Right lobe of liver (tissue), 6 donors: ENCODE data around the gene NIM1K. TPM values are rescaled to one million over a fixed set of nuclear protein-coding genes. Genes with fewer than 3 reads are reported as not detected.

ENCODE experiments used
- ATAC-seq, 4 donors: fragments of 200-7000 bp; cut with Tn5 transposase; one replicate each; pipeline ENCODE4 v1.9.1; 2020; ENCODE audit warnings: mild to moderate bottlenecking in 4 of 4, moderate library complexity in 4 of 4
- DNase-seq, 3 donors: peaks; one replicate each; pipeline ENCODE4 v3.0.0-alpha.2; 2020
- H3K27ac ChIP-seq, 3 donors: fragments of 200-600 bp; one replicate each; pipeline ENCODE4 v1.8.0; 2022
- H3K27me3 ChIP-seq, 2 donors: fragments of 200-600 bp; one replicate each; pipeline ENCODE4 v1.8.0; 2022
- H3K36me3 ChIP-seq, 4 donors: fragments of 200-600 bp; sonication (generic) in 1 of 4; one replicate each; pipeline versions ENCODE4 v1.5.1 to v1.8.0; 2017 to 2022; ENCODE audit warnings: control low read depth in 1 of 4
- H3K4me1 ChIP-seq, 4 donors: fragments of 200-600 bp; sonication (generic) in 1 of 4; one replicate each; pipeline versions ENCODE4 v1.5.1 to v1.8.0; 2017 to 2022; ENCODE audit warnings: control low read depth in 1 of 4
- H3K4me3 ChIP-seq, 3 donors: fragments of 200-600 bp; one replicate each; pipeline ENCODE4 v1.8.0; 2022
- H3K9me3 ChIP-seq, 4 donors: fragments of 200-600 bp; sonication (generic) in 1 of 4; one replicate each; pipeline versions ENCODE4 v1.5.1 to v1.8.0; 2017 to 2022; ENCODE audit warnings: control low read depth in 1 of 4
- CTCF ChIP-seq, 4 donors: fragments of 200-600 bp in 3 of 4; fragments of 450-650 bp in 1 of 4; IDR thresholded peaks; one replicate each; pipeline versions ENCODE4 v1.5.1 to v1.8.0; 2016 to 2022; ENCODE audit warnings: antibody characterized with exemption in 4 of 4, mild to moderate bottlenecking in 2 of 4
- POLR2A ChIP-seq: fragments of 450-650 bp; IDR thresholded peaks from one replicate; pipeline ENCODE4 v1.6.1; 2017; ENCODE audit warnings: antibody characterized with exemption, mild to moderate bottlenecking
- WGBS: methylation state at CpG from one replicate; pipeline ENCODE4 v1.1.6; 2018; ENCODE audit warnings: low coverage, low lambda C conversion rate; ENCODE audit not compliant: insufficient coverage; ENCODE audit errors: missing lambda C conversion rate; 5-methylcytosine and 5-hydroxymethylcytosine counted together
- intact Hi-C, 2 donors: fragments of 100-400 bp; cut with DNase I; formaldehyde crosslinking; loops; one replicate each; pipeline versions ENCODE4 v1.11.2 to v1.14.1; 2022
- total RNA-seq, 6 experiments: library from RNA; depleted of rRNA in 2 of 6; stranded (reverse); fragments of >200 nt in 2 of 6; fragmentation: NEBNext Ultra II Directional in 3 of 6; extraction: Animal tissue kit (Norgen Biotek cat#: 25700) in 3 of 6; gene quantifications; one replicate each; pipeline versions ENCODE4 v1.1.0 to v1.2.4, GENCODE V29; 2016 to 2023
- donor health status: DM: no; HTN: yes; CAD: no.
- donor health status: DM: no; HTN: no; CAD: no.
- donor health status: DM: no; HTN: no; CAD: no.
- donor health status: DM: no; HTN: yes; CAD: no.
- donor health status: DM: no; HTN: yes; CAD: no.

The NIM1K gene
- total RNA-seq, 6 experiments from 2014 or later = 0.06 to 0.55 (median 0.12) TPM; not detected in 2

GRCh38 chr5:43243270-43243669 lies 51.2 kb downstream of the NIM1K start:
- intact Hi-C loops = no loop called here
- DNase-seq = no peak
- ATAC-seq = no peak
- Histone ChIP-seq H3K36me3 (no peaks in the 10 kb centered on the region), H3K4me1 (no peaks in the 10 kb centered on the region), H3K27ac (no peak overlapping the region), H3K27me3 (no peaks in the 10 kb centered on the region), H3K4me3 (no peak overlapping the region), H3K9me3 (no peaks in the 10 kb centered on the region)
- no peak for TF ChIP-seq CTCF (IDR thresholded peaks at IDR 0.05)
- no peak for TF ChIP-seq POLR2A

- H3K27ac ChIP-seq = no peak overlapping the region
- no peaks in the 10 kb centered on the region for H3K27me3 ChIP-seq
- no peaks in the 10 kb centered on the region for H3K4me1 ChIP-seq
- no peaks in the 10 kb centered on the region for H3K36me3 ChIP-seq
- DNase-seq = no peak
- no peak overlapping the region for H3K4me3 ChIP-seq
- intact Hi-C loops = no loop called here
- TF ChIP-seq POLR2A (no peak), CTCF (IDR thresholded peaks at IDR 0.05) (no peak)
- 64% methylated on average over 9 of the region's 11 CpGs for WGBS
- no peaks in the 10 kb centered on the region for H3K9me3 ChIP-seq
- no peak for ATAC-seq
Measured at GRCh38 chr5:43244823-43245565, 53.0 kb downstream of the NIM1K start.

- Histone ChIP-seq H3K4me1 (no peaks in the 10 kb centered on the region), H3K4me3 (no peak overlapping the region), H3K9me3 (no peaks in the 10 kb centered on the region), H3K36me3 (no peaks in the 10 kb centered on the region), H3K27ac (no peak overlapping the region), H3K27me3 (no peaks in the 10 kb centered on the region)
- 88% methylated on average over 10 of the region's 19 CpGs for WGBS
- TF ChIP-seq CTCF (IDR thresholded peaks at IDR 0.05) (no peak), POLR2A (no peak)
- ATAC-seq (no peak), DNase-seq (no peak)
- intact Hi-C loops = no loop called here
Measured at GRCh38 chr5:43245724-43246385, 53.8 kb downstream of the NIM1K start.

- ATAC-seq (peak in 2 of 4 donors; percentile 23 to 59), DNase-seq (no peak)
- Histone ChIP-seq H3K27me3 (no peaks in the 10 kb centered on the region), H3K36me3 (no peaks in the 10 kb centered on the region), H3K4me1 (peaks cover 0 to 12% (median 0%) of the 10 kb centered on the region in 4 donors), H3K4me3 (no peak overlapping the region), H3K27ac (no peak overlapping the region), H3K9me3 (no peaks in the 10 kb centered on the region)
- no peak for TF ChIP-seq CTCF (IDR thresholded peaks at IDR 0.05)
- TF ChIP-seq POLR2A = no peak
- 68% methylated on average over 5 of the region's 5 CpGs for WGBS
- intact Hi-C loops = no loop called here
Measured at GRCh38 chr5:43251754-43252153, 59.7 kb downstream of the NIM1K start.
